Hair follicle dermal papilla cell (primary cell): ENCODE measurements around the gene STX7. TPM values are rescaled to one million over a fixed set of nuclear protein-coding genes. Genes with fewer than 3 reads are reported as not detected.

Experiments
- small RNA-seq: library from RNA; depleted of rRNA; stranded (forward); fragments of <200 nt; gene quantifications from one replicate; pipeline ENCODE3, GENCODE V24; 2012
- total RNA-seq: library from RNA; depleted of rRNA; stranded (reverse); fragments of >200 nt; gene quantifications from 2 replicates; pipeline ENCODE4 v1.2.3, GENCODE V29; 2012

The STX7 gene, protein sequence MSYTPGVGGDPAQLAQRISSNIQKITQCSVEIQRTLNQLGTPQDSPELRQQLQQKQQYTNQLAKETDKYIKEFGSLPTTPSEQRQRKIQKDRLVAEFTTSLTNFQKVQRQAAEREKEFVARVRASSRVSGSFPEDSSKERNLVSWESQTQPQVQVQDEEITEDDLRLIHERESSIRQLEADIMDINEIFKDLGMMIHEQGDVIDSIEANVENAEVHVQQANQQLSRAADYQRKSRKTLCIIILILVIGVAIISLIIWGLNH
- 47.5 and 59.5 TPM in 2 replicates for total RNA-seq

DNA sequence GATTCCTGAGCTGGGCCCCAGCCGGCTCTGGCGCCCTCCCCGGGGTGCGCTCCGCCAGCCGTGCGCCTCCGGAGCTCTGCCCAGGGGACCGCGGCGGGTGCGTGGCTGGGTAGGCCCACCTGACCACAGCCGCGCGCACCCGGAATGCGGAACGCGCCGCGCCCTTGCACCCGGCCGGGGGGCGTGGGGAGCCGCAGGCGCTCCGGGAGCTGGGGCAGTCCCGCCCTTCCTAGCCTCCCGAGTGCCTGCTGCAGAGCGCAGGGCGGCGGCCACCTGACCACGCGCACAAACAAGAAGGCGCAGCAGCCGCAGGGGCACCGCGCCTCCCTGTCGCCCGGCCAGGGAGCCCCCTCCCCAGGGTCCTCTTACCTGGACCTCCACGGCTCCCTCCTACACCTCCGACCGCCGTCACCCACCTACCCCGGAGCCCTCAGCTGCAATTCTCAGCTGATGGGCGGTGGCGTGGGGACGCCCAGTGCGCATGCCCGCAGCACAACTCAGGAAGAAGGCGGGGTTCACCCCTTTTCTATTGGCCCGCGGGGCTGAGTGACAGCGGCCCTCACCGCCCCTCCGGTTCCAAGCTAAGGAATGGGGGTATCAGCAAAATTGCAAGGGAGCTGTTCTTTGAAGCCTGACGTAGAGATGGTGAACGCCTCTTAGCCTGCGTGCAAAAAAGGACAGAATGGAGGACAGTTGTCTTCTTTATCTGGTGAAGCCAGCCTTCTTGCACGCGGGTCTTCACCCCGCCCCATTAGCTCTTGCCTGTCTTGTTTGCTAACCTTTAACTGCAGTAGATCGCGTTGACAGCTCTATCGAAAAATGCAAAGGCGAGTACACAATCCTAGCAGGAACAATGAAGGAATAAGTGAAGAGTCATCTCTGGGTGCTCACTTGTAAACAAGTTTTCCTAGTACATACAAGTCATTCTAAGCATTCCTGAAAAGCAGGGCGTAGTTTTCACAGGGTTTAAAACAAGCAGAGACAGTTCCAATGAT, at the start of gene STX7:
Gene STX7, minus strand, starts transcription at position 479 of the 995 bp plus-strand sequence. CDS start 9,586 bp downstream, outside the sequence.

DNA sequence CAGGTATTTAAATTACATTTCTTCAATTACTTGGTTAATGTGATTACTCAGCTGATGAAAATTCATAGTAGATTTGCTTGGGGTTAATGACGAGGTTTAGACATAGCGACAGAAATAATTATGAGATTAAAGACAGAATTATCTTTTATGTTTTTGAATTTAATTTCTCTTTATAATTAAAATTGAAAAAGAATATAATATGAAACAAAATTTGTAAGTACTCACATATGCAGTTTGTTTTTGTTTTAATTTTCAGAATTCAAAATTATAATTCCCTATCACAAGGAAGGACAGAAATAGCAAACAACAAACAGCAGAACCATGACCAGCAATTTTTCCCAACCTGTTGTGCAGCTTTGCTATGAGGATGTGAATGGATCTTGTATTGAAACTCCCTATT, 39.5 kb upstream of the STX7 start, which contains the start of gene TAAR8:
Gene TAAR8, plus strand, starts transcription at position 301 of the 400 bp plus-strand sequence. Its CDS starts 21 bp downstream, at position 322.

DNA sequence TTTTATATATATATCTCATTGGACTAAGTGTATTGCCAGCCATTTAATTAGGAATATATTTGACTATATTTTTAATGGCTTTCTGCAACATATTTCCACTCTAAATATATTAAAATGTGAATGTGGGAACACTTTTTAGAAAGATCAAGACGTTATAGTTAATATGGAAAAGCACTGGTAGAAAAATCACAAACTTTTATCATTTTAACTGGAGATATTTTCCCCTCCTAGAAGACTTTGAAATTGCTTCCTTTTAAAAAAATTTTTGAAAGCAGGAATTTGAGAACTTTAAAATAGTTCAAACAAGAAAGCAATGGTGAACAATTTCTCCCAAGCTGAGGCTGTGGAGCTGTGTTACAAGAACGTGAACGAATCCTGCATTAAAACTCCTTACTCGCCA, 25.1 kb upstream of the STX7 start, which contains the start of gene TAAR9:
Gene TAAR9, plus strand, starts transcription at position 301 of the 400 bp plus-strand sequence. Its CDS starts 13 bp downstream, at position 314.

DNA sequence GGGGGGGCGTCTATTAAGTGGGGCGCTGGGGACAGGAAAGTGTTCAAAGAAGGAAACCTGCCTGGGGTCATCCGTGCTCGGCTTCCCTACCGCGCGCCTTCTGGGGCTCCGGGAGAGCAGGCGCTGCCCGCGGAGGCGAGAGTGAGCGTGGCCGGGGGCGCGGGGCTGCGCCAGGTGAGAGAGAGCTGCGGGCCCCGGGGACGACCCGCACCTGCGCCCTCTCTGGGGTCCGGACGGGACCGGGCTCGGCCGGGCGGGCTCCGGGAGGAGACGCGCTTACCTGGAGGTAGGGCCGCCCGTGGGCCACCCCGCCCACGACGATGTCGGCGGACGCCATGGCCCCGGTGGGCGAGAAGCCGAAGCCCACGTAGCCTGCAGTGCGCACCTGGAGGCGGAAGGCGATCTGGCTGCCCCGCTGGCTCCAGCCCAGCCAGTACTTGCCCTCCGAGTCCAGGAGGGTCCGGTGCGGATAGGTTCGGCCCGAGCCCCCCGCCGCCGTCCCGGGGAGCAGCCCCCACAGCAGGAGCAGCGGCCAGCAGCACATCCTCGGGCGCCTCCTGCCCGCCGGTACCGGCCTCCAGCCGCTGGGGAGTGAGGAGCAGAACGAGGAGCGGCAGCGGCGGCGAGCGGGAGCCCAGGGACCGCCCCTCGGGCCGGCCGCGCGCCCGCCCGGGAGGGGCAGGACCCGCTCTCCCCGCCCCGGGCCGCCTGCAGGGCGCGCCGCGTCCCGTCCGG, 111.9 kb downstream of the STX7 start, which contains the start of gene MOXD1:
Gene MOXD1, minus strand, starts transcription at position 593 of the 735 bp plus-strand sequence. Its CDS starts 49 bp downstream, at position 544.

Small RNAs within 50 kb of the gene (small RNA-seq; reads per million reads assigned to genes)
- gene TAAR7P, result not detected

Other genes starting within 250 kb of the STX7 start
- 75.3 and 95.6 TPM in 2 replicates for gene MOXD1, start 111.6 kb downstream of the STX7 start, total RNA-seq
- not detected in 2 replicates for gene TAAR9, start 25.2 kb upstream of the STX7 start, total RNA-seq
- gene TAAR8, start 39.6 kb upstream of the STX7 start, total RNA-seq, result not detected in 2 replicates
- gene TAAR6, start 57.2 kb upstream of the STX7 start, total RNA-seq, result not detected in 2 replicates
- not detected in 2 replicates for gene TAAR5, start 76.6 kb upstream of the STX7 start, total RNA-seq
- not detected in 2 replicates for gene TAAR2, start 111.2 kb upstream of the STX7 start, total RNA-seq
- 0.16 TPM in 1 of 2 replicates, not detected in the other for gene TAAR1, start 146.1 kb upstream of the STX7 start, total RNA-seq
- gene VNN1, start 200.9 kb upstream of the STX7 start, total RNA-seq, result 0.49 TPM in 1 of 2 replicates, not detected in the other
- 0.16 TPM in 1 of 2 replicates, not detected in the other for gene VNN2, start 244.8 kb upstream of the STX7 start, total RNA-seq